Neuron (in vitro differentiated cells): Measurements from ENCODE around the gene TMEM163.

ENCODE experiments used
- H2AFZ ChIP-seq: one replicate; pipeline ENCODE4 v1.6.1; 2013; ENCODE audit warnings: low read depth, mild to moderate bottlenecking, inconsistent platforms, low read length, moderate library complexity
- H3K27me3 ChIP-seq: one replicate; pipeline ENCODE4 v1.6.1; 2013; ENCODE audit warnings: low read length; ENCODE audit not compliant: insufficient read depth
- H3K36me3 ChIP-seq: one replicate; pipeline ENCODE4 v1.6.1; 2013; ENCODE audit warnings: low read length; ENCODE audit not compliant: insufficient read depth
- H3K4me1 ChIP-seq: one replicate; pipeline ENCODE4 v1.6.1; 2013; ENCODE audit warnings: low read length; ENCODE audit not compliant: insufficient read depth
- H3K4me3 ChIP-seq: 2 replicates; pipeline ENCODE4 v1.5.1; 2013; ENCODE audit warnings: mild to moderate bottlenecking, low read length, moderate library complexity
- H3K9me3 ChIP-seq: one replicate; pipeline ENCODE4 v1.6.1; 2013; ENCODE audit warnings: low read length

The TMEM163 gene

GRCh38 chr2:134716721-134717243 lies 2.0 kb downstream of the TMEM163 start:
- Histone ChIP-seq H3K4me3 (no peak overlapping the region), H3K27me3 (peaks cover 77% of the 10 kb centered on the region), H3K36me3 (no peaks in the 10 kb centered on the region), H3K4me1 (no peaks in the 10 kb centered on the region), H3K9me3 (no peaks in the 10 kb centered on the region), H2AFZ (no peak overlapping the region)

- Histone ChIP-seq H2AFZ (no peak overlapping the region), H3K36me3 (no peaks in the 10 kb centered on the region), H3K4me3 (no peak overlapping the region), H3K27me3 (peaks cover 73% of the 10 kb centered on the region), H3K9me3 (no peaks in the 10 kb centered on the region), H3K4me1 (no peaks in the 10 kb centered on the region)
These were observed 2.7 kb downstream of the TMEM163 start for GRCh38 chr2:134715932-134716643.

DNA sequence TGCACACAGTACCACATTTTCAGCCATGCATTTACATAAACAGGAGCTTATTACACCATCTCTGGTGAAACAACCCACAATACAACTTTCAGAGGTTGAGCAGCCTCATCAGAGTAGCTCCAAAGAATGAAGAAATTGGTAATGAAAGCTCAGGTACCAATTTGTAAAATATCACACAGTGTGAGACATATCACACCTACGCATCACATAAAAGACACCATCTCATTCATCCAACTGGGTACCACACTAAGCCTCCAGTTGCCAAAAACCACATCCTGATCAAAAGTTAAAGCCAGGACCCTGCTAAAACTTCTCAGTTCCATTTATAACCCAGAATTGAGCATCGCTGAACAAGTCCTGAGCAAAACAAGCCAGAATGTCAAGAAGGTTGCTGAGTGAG lies 4.6 kb downstream of the TMEM163 start:
- no peaks in the 10 kb centered on the region for H3K9me3 ChIP-seq
- H2AFZ ChIP-seq: no peak overlapping the region
- H3K4me1 ChIP-seq: no peaks in the 10 kb centered on the region
- no peak overlapping the region for H3K4me3 ChIP-seq
- no peaks in the 10 kb centered on the region for H3K36me3 ChIP-seq
- H3K27me3 ChIP-seq: peaks cover 54% of the 10 kb centered on the region

DNA sequence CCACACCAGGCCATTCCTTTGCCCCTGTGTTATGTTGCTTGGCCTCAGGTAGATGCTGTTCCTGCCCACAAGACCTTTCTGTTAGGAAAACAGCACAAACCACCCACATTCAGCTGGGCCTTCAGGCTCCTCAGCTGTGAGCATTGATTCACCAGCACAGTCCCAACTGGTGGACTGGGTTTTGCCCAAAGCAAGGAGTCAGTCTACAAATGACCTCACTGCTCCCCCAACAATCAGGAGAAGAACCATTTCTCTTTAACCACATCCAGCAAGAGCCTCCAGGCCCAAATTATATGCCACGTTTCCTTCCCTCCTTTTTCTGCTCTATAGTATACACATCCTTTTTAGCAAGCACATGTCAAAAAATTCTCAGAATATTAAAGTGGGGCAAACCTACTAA lies 5.2 kb downstream of the TMEM163 start:
- H3K4me3 ChIP-seq: no peak overlapping the region
- H3K27me3 ChIP-seq: peaks cover 50% of the 10 kb centered on the region

DNA sequence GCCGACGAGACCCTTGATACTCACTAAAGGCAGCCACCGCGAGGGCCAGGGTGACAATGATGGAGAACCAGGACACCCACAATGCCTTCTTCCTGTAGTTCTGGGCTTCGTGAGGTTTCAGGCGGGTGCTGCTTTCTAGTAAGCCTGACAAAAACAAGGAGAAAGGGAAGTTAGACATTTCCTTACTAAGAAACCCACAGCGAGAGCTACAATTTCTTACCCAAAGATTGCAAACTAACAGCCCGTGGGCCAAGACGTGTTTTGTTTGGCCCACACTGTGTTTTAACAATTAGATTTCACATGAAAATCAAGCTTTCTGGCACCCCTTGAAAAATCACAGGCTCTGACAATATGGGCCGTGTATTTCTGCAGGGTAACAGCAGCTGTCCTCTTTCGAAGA lies 5.6 kb downstream of the TMEM163 start:
- no peaks in the 10 kb centered on the region for H3K4me1 ChIP-seq
- H2AFZ ChIP-seq: no peak overlapping the region
- no peaks in the 10 kb centered on the region for H3K36me3 ChIP-seq
- H3K4me3 ChIP-seq: no peak overlapping the region
- no peaks in the 10 kb centered on the region for H3K9me3 ChIP-seq
- peaks cover 46% of the 10 kb centered on the region for H3K27me3 ChIP-seq

More for the DNA sequence above, 5.2 kb downstream of the TMEM163 start:
- H2AFZ ChIP-seq: no peak overlapping the region
- H3K9me3 ChIP-seq: no peaks in the 10 kb centered on the region
- H3K4me1 ChIP-seq: no peaks in the 10 kb centered on the region
- H3K36me3 ChIP-seq: no peaks in the 10 kb centered on the region

GRCh38 chr2:134712736-134713135 lies 6.1 kb downstream of the TMEM163 start:
- Histone ChIP-seq H3K4me3 (no peak overlapping the region), H3K36me3 (no peaks in the 10 kb centered on the region), H2AFZ (no peak overlapping the region), H3K27me3 (peaks cover 41% of the 10 kb centered on the region), H3K4me1 (no peaks in the 10 kb centered on the region), H3K9me3 (no peaks in the 10 kb centered on the region)

- Histone ChIP-seq H3K9me3 (no peaks in the 10 kb centered on the region), H3K27me3 (peaks cover 37% of the 10 kb centered on the region), H3K36me3 (no peaks in the 10 kb centered on the region), H3K4me3 (no peak overlapping the region), H2AFZ (no peak overlapping the region), H3K4me1 (no peaks in the 10 kb centered on the region)
These were observed 6.5 kb downstream of the TMEM163 start for GRCh38 chr2:134712299-134712698.

DNA sequence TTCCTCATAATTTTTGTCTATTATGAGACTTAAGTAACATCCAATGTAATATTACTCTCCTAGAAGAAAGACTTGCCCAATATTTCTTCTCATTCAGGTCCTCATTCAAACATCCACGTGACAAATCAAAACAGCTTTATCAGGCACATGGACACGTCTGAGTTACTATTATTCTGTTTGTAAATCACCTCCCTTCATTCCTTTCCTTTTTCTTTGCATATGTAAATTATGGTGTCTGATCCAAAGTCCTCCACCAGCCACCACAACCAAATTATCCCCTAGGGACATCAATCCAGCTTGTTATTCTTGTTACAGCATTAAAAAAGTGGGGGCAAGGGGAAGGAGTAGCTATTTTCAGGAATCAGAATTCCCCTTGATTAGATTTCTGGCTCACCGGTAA lies 7.1 kb downstream of the TMEM163 start:
- H3K9me3 ChIP-seq: no peaks in the 10 kb centered on the region
- no peaks in the 10 kb centered on the region for H3K36me3 ChIP-seq
- no peak overlapping the region for H2AFZ ChIP-seq
- no peak overlapping the region for H3K4me3 ChIP-seq
- H3K27me3 ChIP-seq: peaks cover 31% of the 10 kb centered on the region
- H3K4me1 ChIP-seq: no peaks in the 10 kb centered on the region

GRCh38 chr2:134707330-134707676 lies 11.5 kb downstream of the TMEM163 start:
- Histone ChIP-seq H3K4me1 (no peaks in the 10 kb centered on the region), H3K27me3 (no peaks in the 10 kb centered on the region), H3K36me3 (no peaks in the 10 kb centered on the region), H3K9me3 (no peaks in the 10 kb centered on the region), H2AFZ (no peak overlapping the region), H3K4me3 (no peak overlapping the region)

DNA sequence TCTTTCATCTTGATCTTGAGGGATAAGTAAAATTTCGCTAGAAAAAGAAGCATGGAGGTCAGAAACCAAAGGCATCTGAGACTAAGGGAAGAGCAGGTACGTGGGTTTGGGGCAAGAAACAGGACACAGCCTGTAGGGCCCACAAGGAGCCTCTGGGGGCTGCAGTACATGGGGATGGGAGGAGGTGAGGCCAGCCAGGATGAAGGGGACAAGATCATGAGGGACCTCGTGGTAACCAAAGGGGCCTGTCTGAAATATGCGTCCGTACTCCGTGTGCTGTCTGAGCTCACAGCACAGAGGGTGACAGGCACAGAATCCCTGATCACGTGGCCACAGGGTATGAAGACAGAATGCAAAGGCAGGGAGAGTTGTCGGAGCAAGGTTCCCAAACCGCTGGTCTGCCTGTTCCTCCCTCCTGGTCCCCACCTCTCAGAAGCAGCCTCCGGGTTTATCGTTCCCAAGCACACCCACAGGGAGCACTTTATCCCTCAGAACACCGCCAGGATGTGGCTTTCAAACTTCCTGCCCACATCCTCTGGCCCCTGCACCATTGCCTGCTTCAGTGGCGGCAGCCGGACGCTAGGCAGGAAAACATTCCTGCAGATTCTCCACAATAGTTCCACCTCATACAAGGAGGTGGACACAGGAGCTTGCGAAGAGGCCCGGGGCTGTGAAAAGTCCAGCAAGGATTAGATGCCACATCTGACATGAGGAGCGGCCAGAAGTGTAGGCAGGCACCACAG lies 12.0 kb downstream of the TMEM163 start:
- no peaks in the 10 kb centered on the region for H3K4me1 ChIP-seq
- no peak overlapping the region for H2AFZ ChIP-seq
- H3K36me3 ChIP-seq: no peaks in the 10 kb centered on the region
- no peaks in the 10 kb centered on the region for H3K9me3 ChIP-seq
- no peak overlapping the region for H3K4me3 ChIP-seq
- no peaks in the 10 kb centered on the region for H3K27me3 ChIP-seq

GRCh38 chr2:134705861-134706586 lies 12.8 kb downstream of the TMEM163 start:
- Histone ChIP-seq H3K9me3 (no peaks in the 10 kb centered on the region), H3K4me1 (no peaks in the 10 kb centered on the region), H3K36me3 (no peaks in the 10 kb centered on the region), H2AFZ (no peak overlapping the region), H3K27me3 (no peaks in the 10 kb centered on the region), H3K4me3 (no peak overlapping the region)

DNA sequence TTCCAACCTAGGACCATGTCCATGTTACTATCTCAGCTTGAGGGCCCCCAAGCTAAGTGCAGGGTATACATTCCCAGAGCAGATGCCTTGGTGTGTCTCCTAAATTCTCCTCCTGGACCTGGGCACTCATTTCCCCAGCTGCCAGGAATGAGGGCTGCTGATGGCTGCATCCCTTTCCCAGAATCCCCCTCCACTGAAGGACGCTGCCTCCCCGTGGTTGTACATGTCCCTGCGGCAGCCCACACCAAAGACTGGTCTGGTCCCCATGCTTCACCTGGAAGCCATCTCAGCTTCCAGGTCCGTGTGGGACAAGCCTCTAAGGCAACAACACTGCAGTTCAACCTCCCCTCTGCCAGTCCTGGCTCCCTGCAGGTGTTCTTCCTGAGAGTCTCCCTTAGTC lies 14.6 kb downstream of the TMEM163 start:
- H2AFZ ChIP-seq: no peak overlapping the region
- no peaks in the 10 kb centered on the region for H3K9me3 ChIP-seq
- no peaks in the 10 kb centered on the region for H3K36me3 ChIP-seq
- H3K4me1 ChIP-seq: no peaks in the 10 kb centered on the region
- no peak overlapping the region for H3K4me3 ChIP-seq
- no peaks in the 10 kb centered on the region for H3K27me3 ChIP-seq

GRCh38 chr2:134703426-134703825 lies 15.4 kb downstream of the TMEM163 start:
- no peaks in the 10 kb centered on the region for H3K27me3 ChIP-seq

More at GRCh38 chr2:134703426-134703825, 15.4 kb downstream of the TMEM163 start:
- Histone ChIP-seq H2AFZ (no peak overlapping the region), H3K4me1 (no peaks in the 10 kb centered on the region), H3K4me3 (no peak overlapping the region), H3K9me3 (no peaks in the 10 kb centered on the region), H3K36me3 (no peaks in the 10 kb centered on the region)
